HFF-Myc (cell line): ENCODE results near the gene SCAND1.

ENCODE experiments used
- DNase-seq: peaks from one replicate; pipeline ENCODE4 v3.0.0-alpha.2; 2011; ENCODE audit warnings: low read depth; ENCODE audit errors: extremely low read depth
- H3K4me3 ChIP-seq: replicated peaks from 2 replicates; pipeline ENCODE4 v1.5.1; 2011; ENCODE audit warnings: low read depth, mild to moderate bottlenecking, control low read depth, low read length
- TF ChIP-seq, protein P1 (sequence below): IDR thresholded peaks from 2 replicates; pipeline ENCODE4 v1.5.1; 2012; ENCODE audit warnings: mild to moderate bottlenecking, low read depth, low read length, control low read depth; ENCODE audit errors: missing control alignments

SCAND1 gene

DNA sequence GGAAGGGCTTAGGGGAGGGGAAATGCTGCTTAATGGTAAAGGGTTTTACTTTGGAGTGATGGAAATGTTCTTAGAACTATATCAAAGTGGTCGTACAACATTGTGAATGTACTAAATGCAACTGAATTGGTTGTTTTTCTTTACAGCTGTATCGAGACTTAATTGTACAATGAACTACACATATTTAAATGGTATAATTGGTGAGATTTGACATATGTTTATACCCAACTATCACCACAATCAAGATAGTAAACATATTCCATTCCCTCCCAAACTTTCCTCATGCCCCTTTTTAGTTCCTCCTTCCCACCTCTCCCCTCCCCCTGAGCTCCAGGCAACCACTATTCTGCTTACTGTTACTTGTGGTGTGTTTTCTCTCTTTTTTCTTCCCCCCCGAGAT, 44.0 kb downstream of the SCAND1 start:
- DNase-seq: no peak
- H3K4me3 ChIP-seq: no peak overlapping the region
- TF ChIP-seq, protein P1, sequence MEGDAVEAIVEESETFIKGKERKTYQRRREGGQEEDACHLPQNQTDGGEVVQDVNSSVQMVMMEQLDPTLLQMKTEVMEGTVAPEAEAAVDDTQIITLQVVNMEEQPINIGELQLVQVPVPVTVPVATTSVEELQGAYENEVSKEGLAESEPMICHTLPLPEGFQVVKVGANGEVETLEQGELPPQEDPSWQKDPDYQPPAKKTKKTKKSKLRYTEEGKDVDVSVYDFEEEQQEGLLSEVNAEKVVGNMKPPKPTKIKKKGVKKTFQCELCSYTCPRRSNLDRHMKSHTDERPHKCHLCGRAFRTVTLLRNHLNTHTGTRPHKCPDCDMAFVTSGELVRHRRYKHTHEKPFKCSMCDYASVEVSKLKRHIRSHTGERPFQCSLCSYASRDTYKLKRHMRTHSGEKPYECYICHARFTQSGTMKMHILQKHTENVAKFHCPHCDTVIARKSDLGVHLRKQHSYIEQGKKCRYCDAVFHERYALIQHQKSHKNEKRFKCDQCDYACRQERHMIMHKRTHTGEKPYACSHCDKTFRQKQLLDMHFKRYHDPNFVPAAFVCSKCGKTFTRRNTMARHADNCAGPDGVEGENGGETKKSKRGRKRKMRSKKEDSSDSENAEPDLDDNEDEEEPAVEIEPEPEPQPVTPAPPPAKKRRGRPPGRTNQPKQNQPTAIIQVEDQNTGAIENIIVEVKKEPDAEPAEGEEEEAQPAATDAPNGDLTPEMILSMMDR: no peak

DNA sequence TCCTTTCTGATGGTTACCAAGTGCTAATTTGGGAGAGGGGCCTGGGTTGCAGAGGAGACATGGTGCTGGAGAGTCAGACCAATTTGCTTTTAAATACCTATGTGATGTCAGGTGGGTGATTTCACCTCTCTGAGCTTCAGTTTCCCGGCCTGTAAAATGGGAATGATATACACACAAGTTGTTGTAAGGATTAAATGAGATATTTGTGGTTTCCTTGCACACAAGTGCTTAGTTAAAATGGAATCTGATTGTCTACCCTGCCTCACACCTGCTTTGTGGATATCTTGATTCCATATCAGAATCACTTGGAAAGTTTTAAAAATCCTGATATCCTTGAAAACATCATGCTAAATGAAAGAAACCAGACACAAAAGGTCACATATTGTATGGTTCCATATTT, 44.5 kb downstream of the SCAND1 start:
- TF ChIP-seq, protein P1: no peak
- DNase-seq: no peak

DNA sequence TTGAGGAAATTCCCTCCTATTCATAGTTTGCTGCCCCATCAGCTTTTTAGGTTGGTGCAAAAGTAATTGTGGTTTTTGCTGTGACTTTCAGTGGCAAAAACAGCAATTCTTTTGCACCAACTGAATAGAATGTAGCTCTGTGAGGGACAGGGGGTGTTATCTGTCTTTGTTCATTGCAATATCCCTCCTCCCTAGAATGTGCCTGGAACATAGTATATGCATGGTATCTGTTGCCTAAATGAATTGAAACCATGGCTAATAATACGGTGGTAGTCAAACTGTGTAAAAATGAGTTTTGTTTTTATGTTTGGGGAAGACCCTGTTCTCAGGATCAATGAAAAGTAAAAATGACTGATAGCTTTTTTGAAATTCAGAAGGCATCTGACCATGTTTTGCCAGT, 45.1 kb downstream of the SCAND1 start:
- DNase-seq: no peak
- TF ChIP-seq, protein P1: no peak
- no peak overlapping the region for H3K4me3 ChIP-seq

More for the DNA sequence above, 44.5 kb downstream of the SCAND1 start:
- no peak overlapping the region for H3K4me3 ChIP-seq

DNA sequence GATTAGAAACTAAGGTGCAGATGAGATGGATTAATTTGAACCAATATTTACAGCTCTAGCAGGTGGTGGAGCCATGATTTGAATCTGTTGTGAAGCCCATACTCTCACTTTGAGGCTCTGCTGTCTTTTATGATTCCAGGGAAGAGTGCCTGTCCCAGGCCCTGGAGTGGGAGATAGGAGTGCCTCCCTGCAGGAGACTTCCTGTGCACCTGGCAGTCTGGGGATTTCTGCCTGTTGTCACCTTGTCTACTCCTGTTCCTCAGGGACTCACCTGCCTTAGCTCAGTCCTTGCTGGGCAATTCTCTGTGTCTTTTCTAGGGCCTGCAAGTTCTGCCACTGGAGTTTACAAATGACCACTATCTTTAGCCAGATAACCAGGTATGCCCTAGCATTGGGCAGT, 46.3 kb downstream of the SCAND1 start:
- no peak for DNase-seq
- TF ChIP-seq, protein P1: no peak

DNA sequence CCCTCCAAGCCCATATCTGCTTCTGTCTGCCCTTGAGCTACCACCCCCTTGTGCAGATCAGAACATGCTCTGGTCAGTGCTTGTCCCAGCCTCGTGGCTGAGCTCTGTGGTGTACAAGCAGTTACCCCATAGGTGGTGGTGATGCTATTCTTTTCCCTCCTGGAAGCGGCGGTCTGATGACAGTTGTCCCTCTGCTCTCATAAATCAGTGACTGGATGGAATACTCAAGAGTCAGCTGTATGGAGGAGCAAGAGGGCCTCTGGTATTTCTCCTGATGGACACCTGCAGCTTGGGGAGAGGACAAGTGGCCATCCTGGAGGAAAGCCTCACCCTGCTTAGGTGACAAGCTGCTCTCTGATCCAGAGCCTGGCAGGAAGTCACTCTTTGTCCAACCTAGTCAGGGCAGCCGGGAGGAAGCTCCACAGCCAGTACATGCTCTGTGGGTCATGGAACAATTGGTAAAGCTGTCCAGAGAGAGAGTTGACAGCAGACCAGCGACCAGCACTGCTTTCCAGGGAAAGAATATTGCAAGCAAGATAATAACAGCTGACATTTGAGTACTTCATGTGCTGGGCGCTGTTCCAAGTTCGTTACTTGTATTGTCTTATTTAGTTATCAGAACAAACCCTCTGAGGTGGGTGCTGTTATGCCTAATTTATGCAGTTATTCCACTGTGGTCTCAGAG, 47.1 kb downstream of the SCAND1 start:
- TF ChIP-seq, protein P1: no peak
- H3K4me3 ChIP-seq: no peak overlapping the region
- no peak for DNase-seq

More for the DNA sequence above, 46.3 kb downstream of the SCAND1 start:
- no peak overlapping the region for H3K4me3 ChIP-seq

DNA sequence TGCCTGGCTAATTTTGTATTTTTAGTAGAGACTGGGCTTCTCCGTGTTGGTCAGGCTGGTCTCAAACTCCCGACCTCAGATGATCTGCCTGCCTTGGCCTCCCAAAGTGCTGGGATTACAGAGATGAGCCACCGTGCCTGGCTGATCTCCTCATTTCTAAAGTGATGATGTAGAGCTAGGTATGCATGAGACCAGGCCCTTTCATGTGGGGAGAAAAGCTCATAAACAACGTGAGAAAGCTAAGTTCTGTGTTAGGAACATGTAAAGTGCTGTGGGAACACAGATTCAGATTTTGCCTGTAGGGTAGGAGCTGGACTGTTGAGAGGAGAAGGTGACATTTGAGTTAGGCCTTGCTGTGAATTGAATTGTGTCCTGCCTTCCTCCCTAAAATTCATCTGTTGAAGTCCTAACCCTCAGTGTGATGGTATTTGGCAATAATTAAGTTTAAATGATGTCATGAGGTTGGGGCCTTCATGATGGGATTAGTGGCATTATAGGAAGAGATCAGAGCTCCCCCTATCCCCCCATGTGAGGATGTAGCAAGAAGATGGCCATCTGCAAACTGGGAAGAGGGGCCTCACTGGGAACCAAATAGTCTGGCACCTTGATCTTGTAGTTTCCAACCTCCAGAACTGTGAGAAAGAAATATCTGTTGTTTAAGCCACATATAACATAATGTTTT, 49.2 kb downstream of the SCAND1 start:
- DNase-seq: no peak
- no peak overlapping the region for H3K4me3 ChIP-seq
- TF ChIP-seq, protein P1: no peak
